H1 (cell line): ENCODE data around the gene AMPH. TPM values are rescaled to one million over a fixed set of nuclear protein-coding genes. Genes with fewer than 3 reads are reported as not detected.

Experiments
- CTCF ChIA-PET: fragments of 300-600 bp; sonication (Branson Sonifier 250); formaldehyde crosslinking; loops from one replicate; lab custom pipeline; 2021; ENCODE audit not compliant: partially characterized antibody; lab: Charles Lee
- POLR2A ChIA-PET: fragments of 300-600 bp; sonication (Branson Sonifier 250); formaldehyde crosslinking; loops from one replicate; lab custom pipeline; 2021; ENCODE audit warnings: inconsistent platforms; ENCODE audit not compliant: partially characterized antibody; lab: Charles Lee
- DNase-seq, 2 experiments: peaks; one replicate each; pipeline versions ENCODE4 v3.0.0 to v3.0.0-alpha.2; 2010 to 2022; ENCODE audit warnings: low spot score in 2 of 2, low read depth in 1 of 2, mixed read lengths in 1 of 2
- FAIRE-seq: peaks from 2 replicates; lab custom pipeline; 2011; peaks lifted over from hg19 to GRCh38; lab: Jason Lieb, UNC
- H2AFZ ChIP-seq: 2 replicates; pipeline ENCODE4 v1.8.1; 2012; ENCODE audit warnings: low read length, inconsistent platforms
- H2AK5ac ChIP-seq: 2 replicates; pipeline ENCODE4 v1.6.1; 2013; ENCODE audit warnings: low read depth, low read length
- H2BK120ac ChIP-seq: replicated peaks from 2 replicates; pipeline ENCODE3; 2013; ENCODE audit warnings: low read depth, low read length, inconsistent platforms
- H2BK12ac ChIP-seq: 2 replicates; pipeline ENCODE4 v1.6.1; 2013; ENCODE audit warnings: low read depth, low read length
- H2BK15ac ChIP-seq: 2 replicates; pipeline ENCODE4 v1.6.1; 2013; ENCODE audit warnings: low read length
- H2BK20ac ChIP-seq: 2 replicates; pipeline ENCODE4 v1.6.1; 2013; ENCODE audit warnings: low read length
- H2BK5ac ChIP-seq: 2 replicates; pipeline ENCODE4 v1.6.1; 2013; ENCODE audit warnings: low read depth, low read length
- H3K14ac ChIP-seq: 2 replicates; pipeline ENCODE4 v1.6.1; 2013; ENCODE audit warnings: inconsistent platforms; ENCODE audit not compliant: insufficient read length
- H3K18ac ChIP-seq: 2 replicates; pipeline ENCODE4 v1.6.1; 2013; ENCODE audit warnings: low read length; ENCODE audit errors: extremely low read depth
- H3K23ac ChIP-seq: 2 replicates; pipeline ENCODE4 v1.6.1; 2013; ENCODE audit warnings: inconsistent platforms; ENCODE audit not compliant: insufficient read length
- H3K23me2 ChIP-seq: 2 replicates; pipeline ENCODE4 v1.6.1; 2013; ENCODE audit warnings: low read depth, low read length
- H3K27ac ChIP-seq: 2 replicates; pipeline ENCODE4 v1.6.1; 2011; ENCODE audit warnings: low read depth, low read length, inconsistent platforms
- H3K27me3 ChIP-seq, 4 experiments: replicated peaks in 1 of 4; 1 replicate in 1 of 4; 2 replicates in 3 of 4; pipeline versions ENCODE4 v1.6.1 to v1.8.1; 2011 to 2013; ENCODE audit warnings: low read length in 3 of 4, mild to moderate bottlenecking in 3 of 4, inconsistent platforms in 2 of 4, mixed read lengths in 2 of 4, moderate library complexity in 1 of 4; ENCODE audit not compliant: control insufficient read depth in 3 of 4, insufficient read depth in 3 of 4; ENCODE audit errors: extremely low read depth in 1 of 4
- H3K36me3 ChIP-seq, 4 experiments: 2 replicates each; pipeline versions ENCODE4 v1.6.1 to v1.8.1; 2011 to 2013; ENCODE audit warnings: mild to moderate bottlenecking in 4 of 4, low read length in 3 of 4, moderate library complexity in 2 of 4, control low read depth in 1 of 4, inconsistent platforms in 1 of 4; ENCODE audit not compliant: insufficient read depth in 4 of 4, control insufficient read depth in 2 of 4
- H3K4ac ChIP-seq: replicated peaks from 2 replicates; pipeline ENCODE3; 2013; ENCODE audit warnings: low read length, low read depth, mixed read lengths, inconsistent platforms; ENCODE audit not compliant: insufficient read length
- H3K4me1 ChIP-seq, 4 experiments: replicated peaks in 1 of 4; 1 replicate in 1 of 4; 2 replicates in 3 of 4; pipeline versions ENCODE4 v1.6.1 to v1.8.1; 2011 to 2013; ENCODE audit warnings: low read length in 3 of 4, inconsistent platforms in 2 of 4, mixed read lengths in 1 of 4; ENCODE audit not compliant: insufficient read depth in 4 of 4, control insufficient read depth in 3 of 4
- H3K4me2 ChIP-seq, 2 experiments: 2 replicates each; pipeline versions ENCODE4 v1.6.1 to v1.8.1; 2011 to 2013; ENCODE audit warnings: low read depth in 2 of 2, low read length in 2 of 2, control low read depth in 1 of 2, inconsistent platforms in 1 of 2, mild to moderate bottlenecking in 1 of 2; ENCODE audit not compliant: insufficient read depth in 1 of 2
- H3K4me3 ChIP-seq, 4 experiments: fragments of 200-600, 300-600 bp in 1 of 4; sonication (generic), shearing (Covaris generic), sonication (Bioruptor Twin) in 1 of 4; 2 replicates each; pipeline versions ENCODE4 v1.5.1 to v1.8.1; 2011 to 2016; ENCODE audit warnings: low read length in 4 of 4, low read depth in 3 of 4, control low read depth in 2 of 4, inconsistent platforms in 2 of 4, mild to moderate bottlenecking in 2 of 4, mixed read lengths in 1 of 4, moderate library complexity in 1 of 4; ENCODE audit not compliant: insufficient read depth in 2 of 4; ENCODE audit errors: extremely low read depth in 1 of 4
- H3K56ac ChIP-seq: replicated peaks from 2 replicates; pipeline ENCODE3; 2013; ENCODE audit warnings: low read depth, mild to moderate bottlenecking, mixed read lengths, low read length, inconsistent platforms; ENCODE audit not compliant: insufficient read length
- H3K79me1 ChIP-seq: 2 replicates; pipeline ENCODE4 v1.6.1; 2013; ENCODE audit warnings: low read depth, low read length, control low read depth
- H3K79me2 ChIP-seq, 2 experiments: 2 replicates each; pipeline versions ENCODE4 v1.6.1 to v1.8.1; 2012 to 2013; ENCODE audit warnings: low read length in 2 of 2, mild to moderate bottlenecking in 2 of 2, inconsistent platforms in 1 of 2; ENCODE audit not compliant: insufficient read depth in 2 of 2, control insufficient read depth in 1 of 2
- H3K9ac ChIP-seq, 4 experiments: replicated peaks in 1 of 4; 1 replicate in 1 of 4; 2 replicates in 3 of 4; pipeline versions ENCODE4 v1.6.1 to v1.8.1; 2011 to 2013; ENCODE audit warnings: low read depth in 3 of 4, low read length in 3 of 4, control low read depth in 2 of 4, mild to moderate bottlenecking in 2 of 4, moderate library complexity in 2 of 4, inconsistent platforms in 1 of 4; ENCODE audit errors: extremely low read depth in 1 of 4
- H3K9me3 ChIP-seq, 2 experiments: 2 replicates each; pipeline versions ENCODE4 v1.6.1 to v1.8.1; 2012 to 2013; ENCODE audit warnings: mild to moderate bottlenecking in 2 of 2, moderate library complexity in 2 of 2, control low read depth in 1 of 2, inconsistent platforms in 1 of 2, low read depth in 1 of 2, low read length in 1 of 2, mixed read lengths in 1 of 2; ENCODE audit not compliant: insufficient read depth in 2 of 2
- H4K20me1 ChIP-seq, 2 experiments: replicated peaks in 1 of 2; 2 replicates each; pipeline versions ENCODE3 to v1.8.1; 2011 to 2013; ENCODE audit warnings: inconsistent platforms in 2 of 2, low read length in 2 of 2, mild to moderate bottlenecking in 1 of 2; ENCODE audit not compliant: insufficient read depth in 2 of 2, control insufficient read depth in 1 of 2
- H4K5ac ChIP-seq: 2 replicates; pipeline ENCODE4 v1.6.1; 2013; ENCODE audit warnings: low read length, low read depth, mixed read lengths, inconsistent platforms; ENCODE audit not compliant: insufficient read length
- H4K8ac ChIP-seq: 2 replicates; pipeline ENCODE4 v1.8.0; 2013; ENCODE audit warnings: mild to moderate bottlenecking, moderate library complexity, low read length, inconsistent platforms; ENCODE audit not compliant: insufficient read depth; ENCODE audit errors: extremely low read depth
- H4K91ac ChIP-seq: replicated peaks from 2 replicates; pipeline ENCODE3; 2013; ENCODE audit warnings: low read length, mixed read lengths, inconsistent platforms; ENCODE audit not compliant: insufficient read length
- BCL11A ChIP-seq, 2 experiments: IDR thresholded peaks; one replicate each; pipeline ENCODE4 v1.6.1; 2011; ENCODE audit warnings: low read depth in 2 of 2, low read length in 2 of 2, mild to moderate bottlenecking in 2 of 2
- CBX8 ChIP-seq: fragments of 300-800, 300-1000 bp; sonication (generic); IDR thresholded peaks from 2 replicates; pipeline ENCODE4 v1.7.1; 2016; ENCODE audit warnings: low read depth, low read length, borderline replicate concordance
- HDAC2 ChIP-seq, 2 experiments: fragments of 300-600 bp in 1 of 2; sonication (generic) in 1 of 2; IDR thresholded peaks; 2 replicates each; pipeline ENCODE4 v1.6.1; 2011 to 2012; ENCODE audit warnings: low read depth in 2 of 2, low read length in 2 of 2, mild to moderate bottlenecking in 2 of 2, moderate library complexity in 2 of 2, borderline replicate concordance in 1 of 2, inconsistent platforms in 1 of 2
- POLR2A ChIP-seq, 2 experiments: IDR thresholded peaks; 1 replicate in 1 of 2; 2 replicates in 1 of 2; pipeline ENCODE4 v1.6.1; 2011; ENCODE audit warnings: low read depth in 2 of 2, low read length in 2 of 2, mild to moderate bottlenecking in 2 of 2; ENCODE audit errors: control extremely low read depth in 1 of 2
- TBP ChIP-seq: IDR thresholded peaks from 2 replicates; pipeline ENCODE4 v1.6.1; 2011; ENCODE audit warnings: low read depth, low read length, improper control_type of control experiment
- WGBS, 2 experiments: shearing (Covaris generic) in 1 of 2; methylation state at CpG; one replicate each; pipeline versions ENCODE4 v1.1.6 to v1.1.7; 2013 to 2015; ENCODE audit warnings: low lambda C conversion rate in 2 of 2, mixed read lengths in 2 of 2, inconsistent platforms in 1 of 2, low coverage in 1 of 2, missing lambda C conversion rate in 1 of 2; ENCODE audit not compliant: insufficient replicate concordance in 2 of 2, insufficient coverage in 1 of 2, insufficient read length in 1 of 2; ENCODE audit errors: extremely low coverage in 1 of 2, missing lambda C conversion rate in 1 of 2; 5-methylcytosine and 5-hydroxymethylcytosine counted together
- polyA plus RNA-seq, 7 experiments: library from polyadenylated mRNA; depleted of rRNA in 3 of 7; stranded (reverse) in 5 of 7; unstranded in 2 of 7; fragments of >200 nt in 5 of 7; fragments of 200-250 nt in 2 of 7; gene quantifications; 1 replicate in 5 of 7; 2 replicates in 1 of 7; 4 replicates in 1 of 7; pipeline versions ENCODE4 v1.2.1 to v1.2.3, GENCODE V29; 2011 to 2013; ENCODE audit warnings: missing spikeins in 2 of 7, mixed read lengths in 2 of 7
- total RNA-seq: library from RNA; stranded (reverse); fragmentation: NEBNext Ultra II Directional; extraction: Animal tissue kit (Norgen Biotek cat#: 25700); gene quantifications from 2 replicates; pipeline ENCODE4 v1.2.1, GENCODE V29; 2021

The AMPH gene
- total and polyA plus RNA-seq, 2 of the 8 experiments (the other 6 are each of a cell fraction or from before 2014, with no cell fraction given) = 7.3 to 12.2 TPM

GRCh38 chr7:38351601-38352000 lies 279.6 kb downstream of the AMPH start:
- H3K18ac ChIP-seq = no peak overlapping the region
- no peak overlapping the region for H2BK12ac ChIP-seq
- POLR2A ChIA-PET = no interaction called here
- no peaks in the 10 kb centered on the region for H3K79me2 ChIP-seq
- no peak overlapping the region for H3K14ac ChIP-seq
- no peak overlapping the region for H3K23ac ChIP-seq
- no peak overlapping the region for H2BK15ac ChIP-seq
- no peak overlapping the region for H4K8ac ChIP-seq
- no peak overlapping the region for H2AFZ ChIP-seq
- no peak overlapping the region for H2BK20ac ChIP-seq
- CTCF ChIA-PET = interaction anchor here (0.7 to 4.5 kb wide), 3 partner anchors 7 to 1081 kb away, joined by 3 to 24 read pairs (median 6); no protein-coding TSS in a partner anchor
- no peak for DNase-seq
- no peak overlapping the region for H2BK120ac ChIP-seq
- 97% methylated on average over 4 of the region's 4 CpGs; no CpG with 5 or more reads in 1 of the 2 experiments for WGBS, 2 experiments
- no peaks in the 10 kb centered on the region for H3K23me2 ChIP-seq
- no peak overlapping the region for H3K4ac ChIP-seq
- no peak overlapping the region for H4K5ac ChIP-seq
- TF ChIP-seq TBP = no peak
- no peak for TF ChIP-seq CBX8
- TF ChIP-seq BCL11A (IDR thresholded peaks at IDR 0.05; ENCODE audit: low read depth in 2 of 2, low read length in 2 of 2) = no peak
- no peak for TF ChIP-seq HDAC2 (IDR thresholded peaks at IDR 0.05; ENCODE audit: borderline replicate concordance in 1 of 2, low read depth in 2 of 2, low read length in 2 of 2)
- TF ChIP-seq POLR2A (IDR thresholded peaks at IDR 0.05; ENCODE audit: control extremely low read depth in 1 of 2, low read depth in 2 of 2, low read length in 2 of 2) = no peak
- no peaks in the 10 kb centered on the region for H4K20me1 ChIP-seq
- no peaks in the 10 kb centered on the region for H3K9me3 ChIP-seq
- H2BK5ac ChIP-seq = no peak overlapping the region
- H4K91ac ChIP-seq = no peak overlapping the region
- no peak overlapping the region for H2AK5ac ChIP-seq
- H3K56ac ChIP-seq = no peak overlapping the region
- no peak overlapping the region for H3K27ac ChIP-seq
- no peak overlapping the region for H3K9ac ChIP-seq
- H3K36me3 ChIP-seq = no peaks in the 10 kb centered on the region
- H3K79me1 ChIP-seq = no peaks in the 10 kb centered on the region
- H3K27me3 ChIP-seq = no peaks in the 10 kb centered on the region
- FAIRE-seq = no peak
- no peak overlapping the region for H3K4me2 ChIP-seq
- H3K4me1 ChIP-seq = no peaks in the 10 kb centered on the region
- H3K4me3 ChIP-seq = no peak overlapping the region
